Epithelial cell of prostate (primary cell): ENCODE results near the gene GATAD2A.
A peak's percentile ranks its signal among the peaks of the same experiment; 100 is the strongest.
"Not testable (repeated sequence)": the region's sequence is repeated elsewhere in the genome, so short reads cannot be mapped to it uniquely, and the experiment has no call there.

Source experiments
- DNase-seq: peaks from one replicate; pipeline ENCODE4 v3.0.0-alpha.2; 2011; ENCODE audit warnings: low read depth, low spot score
- H3K27ac ChIP-seq: fragments of 450-650 bp; 2 replicates; pipeline ENCODE4 v1.5.1; 2017; ENCODE audit warnings: mild to moderate bottlenecking

Gene GATAD2A

DNA sequence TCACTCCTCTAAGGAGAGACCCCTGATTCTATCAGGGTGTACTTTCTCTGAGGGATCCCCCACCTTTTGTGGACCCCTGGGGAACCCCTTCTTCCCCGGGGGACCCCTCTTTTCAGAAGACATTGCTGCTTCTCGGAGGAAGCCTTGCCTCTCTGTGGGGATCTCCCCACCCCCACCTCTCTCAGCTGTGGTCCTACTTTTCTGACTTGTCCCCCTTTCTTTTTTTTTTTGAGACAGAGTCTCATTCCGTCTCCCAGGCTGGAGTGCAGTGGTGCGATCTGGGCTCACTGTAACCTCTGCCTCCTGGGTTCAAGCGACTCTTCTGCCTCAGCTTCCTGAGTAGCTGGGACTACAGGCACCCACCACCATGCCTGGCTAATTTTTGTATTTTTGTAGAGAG, 18.4 kb upstream of the GATAD2A start:
- DNase-seq = no peak
- no peak overlapping the region for H3K27ac ChIP-seq

DNA sequence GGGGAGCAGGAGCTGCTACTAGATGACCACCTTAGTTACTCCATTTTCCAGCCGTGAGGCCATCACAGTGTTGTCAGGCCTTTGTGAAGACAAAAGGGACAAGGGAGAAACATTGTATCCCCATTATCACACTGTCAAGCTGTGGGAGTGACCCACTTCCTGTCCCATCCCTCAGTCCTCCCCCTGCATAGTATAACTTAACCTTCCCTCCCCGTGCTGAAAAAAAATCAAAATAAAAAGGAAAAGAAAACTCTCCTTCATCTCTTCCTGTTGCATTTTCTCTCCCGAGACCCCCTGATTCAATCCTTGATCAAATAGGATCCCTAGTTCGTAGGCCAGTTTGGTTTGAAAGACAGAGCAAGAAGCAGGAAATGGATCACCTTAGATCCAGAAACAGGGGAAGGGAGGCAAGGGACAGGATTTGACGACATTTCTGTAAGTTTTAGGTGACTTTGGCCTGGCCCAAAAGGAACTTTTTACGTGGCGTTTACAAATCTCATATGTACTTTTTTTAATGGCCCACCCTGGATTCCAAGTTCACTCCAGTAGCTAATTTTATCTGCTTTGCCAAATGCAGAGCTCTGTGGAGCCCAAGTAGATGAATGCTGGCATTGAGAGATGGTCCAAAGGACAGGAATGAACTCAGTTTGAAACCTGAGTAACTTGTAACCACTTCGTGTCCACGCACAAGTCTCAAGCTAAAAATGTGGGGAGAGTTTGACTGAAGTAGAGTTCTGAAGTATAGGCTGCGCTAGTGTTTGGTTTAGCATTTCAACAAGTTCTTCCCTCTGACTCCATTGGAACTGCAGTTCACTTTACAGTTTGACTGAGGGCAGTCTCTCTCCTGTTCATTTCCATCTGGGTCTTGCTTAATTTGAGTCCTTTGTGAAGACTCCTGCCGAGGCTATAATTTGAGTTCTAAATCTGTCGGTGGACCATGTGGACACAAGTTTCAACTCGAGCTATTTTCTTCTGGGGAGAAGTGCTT, 16.6 kb upstream of the GATAD2A start:
- peak overlapping the region; percentile 54 for H3K27ac ChIP-seq
- DNase-seq = no peak

DNA sequence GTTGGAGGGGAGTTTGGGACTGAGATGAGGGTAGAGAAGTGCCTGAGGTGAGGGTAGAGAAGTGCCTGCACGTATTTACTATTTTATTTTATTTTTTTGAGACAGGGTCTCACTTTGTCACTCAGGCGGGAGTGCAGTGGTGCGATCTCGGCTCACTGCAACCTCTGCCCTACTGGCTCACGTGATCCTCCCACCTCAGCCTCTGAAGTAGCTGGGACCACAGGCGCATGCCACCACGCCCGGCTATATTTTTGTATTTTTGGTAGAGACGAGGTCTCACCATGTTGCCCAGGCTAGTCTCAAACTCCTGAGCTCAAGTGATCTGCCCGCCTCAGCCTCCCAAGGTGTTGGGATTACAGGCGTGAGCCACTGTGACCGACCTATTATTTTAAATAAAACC, 15.8 kb upstream of the GATAD2A start:
- DNase-seq = not testable (repeated sequence)
- H3K27ac ChIP-seq = peak overlapping the region; percentile 54

DNA sequence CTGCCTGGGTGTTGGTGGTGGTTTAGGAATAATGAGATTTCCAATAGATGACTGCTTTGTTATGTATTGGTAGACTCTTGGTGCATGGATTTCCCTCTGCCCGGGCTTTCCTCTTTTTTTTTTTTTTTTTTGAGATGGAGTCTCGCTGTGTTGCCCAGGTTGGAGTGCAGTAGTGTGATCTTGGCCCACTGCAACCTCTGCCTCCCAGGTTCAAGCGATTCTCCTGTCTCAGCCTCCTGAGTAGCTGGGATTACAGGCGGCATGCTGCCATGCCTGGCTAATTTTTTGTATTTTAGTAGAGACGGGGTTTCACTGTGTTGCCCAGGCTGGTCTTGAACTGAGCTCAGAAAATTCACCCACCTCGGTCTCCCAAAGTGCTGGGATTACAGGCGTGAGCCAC, 11.1 kb upstream of the GATAD2A start:
- peak overlapping the region; percentile 31 for H3K27ac ChIP-seq
- DNase-seq = not testable (repeated sequence)

DNA sequence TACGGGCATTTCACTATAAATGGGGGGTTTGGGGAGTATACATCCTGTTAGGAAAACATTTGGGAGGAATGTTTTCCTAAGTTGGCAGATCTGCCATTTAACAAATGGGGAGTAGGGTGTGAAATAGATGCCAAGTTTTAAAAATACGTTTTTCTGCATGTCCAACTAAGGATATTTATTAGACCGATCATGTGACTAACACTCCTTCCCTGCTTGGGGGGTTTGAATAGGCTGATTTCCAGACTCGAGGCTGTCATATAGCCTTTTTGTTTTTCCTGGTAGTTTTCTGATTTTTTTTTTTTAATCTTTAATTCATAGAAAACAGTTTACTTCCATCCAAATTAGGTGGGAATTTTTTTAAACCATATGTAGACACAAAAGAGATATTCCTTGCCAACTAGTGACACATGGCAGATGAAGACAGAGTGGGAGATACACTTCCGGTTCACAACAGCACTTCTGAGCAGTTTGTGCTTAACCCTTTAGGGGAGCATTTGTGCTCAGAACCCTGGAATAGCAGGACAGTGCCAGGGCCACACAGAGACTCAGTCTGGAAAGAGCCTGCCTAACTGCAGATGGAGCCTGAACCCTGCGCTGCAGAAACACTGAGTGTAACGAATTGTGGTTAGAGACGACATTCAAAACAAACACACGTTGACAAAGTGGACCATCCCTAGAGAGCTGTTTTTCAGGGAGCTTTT, 5.6 kb upstream of the GATAD2A start:
- DNase-seq = no peak
- no peak overlapping the region for H3K27ac ChIP-seq

DNA sequence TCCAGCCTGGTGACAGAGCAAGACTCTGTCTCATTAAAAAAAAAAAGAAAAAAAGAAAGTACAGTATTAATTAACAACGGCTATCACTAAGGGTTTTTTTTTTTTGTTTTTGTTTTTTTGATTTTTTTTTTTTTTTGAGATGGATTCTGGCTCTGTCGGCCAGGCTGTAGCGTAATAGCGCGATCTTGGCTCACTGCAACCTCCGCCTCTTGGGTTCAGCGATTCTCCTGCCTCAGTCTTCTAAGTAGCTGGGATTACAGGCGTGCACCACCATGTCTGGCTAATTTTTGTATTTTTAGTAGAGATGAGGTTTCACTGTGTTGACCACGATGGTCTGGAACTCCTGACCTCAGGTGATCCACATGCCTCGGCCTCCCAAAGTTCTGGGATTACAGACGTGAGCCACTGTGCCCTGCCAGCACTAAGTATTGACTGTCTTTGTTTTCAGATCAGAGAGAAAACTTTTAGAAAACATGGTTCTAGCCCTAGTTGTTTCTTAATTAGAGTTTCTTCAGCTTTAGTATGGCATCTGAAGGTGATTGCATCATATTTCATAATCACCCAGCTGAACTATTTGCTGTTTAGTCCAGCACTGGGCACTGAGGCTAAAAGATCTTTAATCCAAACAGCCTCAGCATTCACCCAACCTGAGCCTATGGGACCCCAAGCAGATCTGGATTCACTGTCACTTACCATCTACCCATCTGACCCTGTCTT, 2.7 kb upstream of the GATAD2A start:
- H3K27ac ChIP-seq = peak overlapping the region; percentile 86
- DNase-seq = no peak

DNA sequence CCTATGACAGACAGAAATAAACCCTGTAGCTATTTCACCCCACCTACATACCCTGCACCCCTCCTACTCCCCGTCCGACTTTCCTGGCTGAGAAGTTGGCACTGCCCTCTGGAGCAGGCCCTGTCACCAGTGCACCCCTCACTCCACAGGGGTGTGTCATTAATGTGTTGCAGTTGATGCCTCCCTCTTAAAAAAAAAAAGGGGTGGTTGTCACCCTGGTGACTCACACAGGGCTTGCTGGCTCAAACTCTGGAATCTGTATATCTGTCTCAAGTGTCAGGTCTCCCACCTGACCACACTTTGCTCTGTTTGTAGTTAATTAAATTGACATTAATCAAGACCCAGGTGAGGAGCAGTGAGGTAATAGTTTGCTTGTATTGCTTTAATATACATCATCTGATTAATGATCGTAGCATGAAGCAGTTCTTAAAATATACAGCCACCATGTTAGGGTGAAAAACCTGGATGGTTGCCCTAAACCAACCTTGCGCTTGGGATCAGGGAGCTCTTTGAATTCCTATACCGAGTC, 2.0 kb upstream of the GATAD2A start:
- H3K27ac ChIP-seq = peak overlapping the region; percentile 86
- DNase-seq = no peak

DNA sequence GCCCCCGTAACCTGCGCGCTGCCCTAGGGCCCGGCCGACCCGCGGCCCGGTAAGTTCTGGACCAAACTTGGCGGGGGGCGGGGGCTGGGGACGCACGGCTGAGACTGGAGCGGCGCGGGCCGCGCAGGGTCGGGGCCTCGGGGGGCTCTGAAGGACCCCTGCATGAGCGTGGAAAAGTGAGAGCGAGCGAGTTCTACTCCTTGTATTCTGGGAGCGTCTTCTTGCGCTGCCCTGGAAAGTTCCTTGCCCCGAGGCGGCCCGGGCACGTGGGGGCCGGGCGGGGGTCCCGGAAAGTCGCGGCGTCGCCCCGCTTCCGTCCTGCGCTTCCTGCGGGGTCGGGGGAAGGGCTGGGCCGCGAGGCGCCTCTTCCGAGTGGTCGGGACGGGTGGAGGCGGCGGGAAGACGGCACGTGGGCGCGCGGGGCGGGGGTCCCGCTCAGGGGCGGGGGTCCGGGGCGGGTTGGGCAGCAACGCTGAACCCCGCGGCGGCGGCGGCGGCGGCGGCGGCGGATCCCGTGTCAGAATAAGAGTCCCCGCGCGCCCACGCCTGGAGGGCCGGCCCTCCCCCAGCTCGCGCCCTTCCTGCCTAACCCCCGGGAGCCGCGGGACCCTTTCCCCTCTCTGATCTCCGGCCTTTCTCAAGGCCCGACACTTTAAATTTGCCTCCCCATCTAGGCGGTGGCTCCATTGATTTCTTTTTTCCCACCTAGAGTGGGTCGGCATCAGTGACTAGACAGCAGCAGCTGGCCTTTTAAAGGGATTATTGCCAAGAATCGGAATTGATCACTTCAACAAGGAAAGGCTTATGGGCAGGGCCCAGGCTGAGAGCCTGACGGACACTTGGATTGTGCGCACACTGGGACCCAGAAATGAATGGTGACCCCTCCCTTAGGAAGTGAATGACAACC, 749 bp downstream of the GATAD2A start:
- peak overlapping the region; percentile 86 for H3K27ac ChIP-seq
- no peak for DNase-seq

DNA sequence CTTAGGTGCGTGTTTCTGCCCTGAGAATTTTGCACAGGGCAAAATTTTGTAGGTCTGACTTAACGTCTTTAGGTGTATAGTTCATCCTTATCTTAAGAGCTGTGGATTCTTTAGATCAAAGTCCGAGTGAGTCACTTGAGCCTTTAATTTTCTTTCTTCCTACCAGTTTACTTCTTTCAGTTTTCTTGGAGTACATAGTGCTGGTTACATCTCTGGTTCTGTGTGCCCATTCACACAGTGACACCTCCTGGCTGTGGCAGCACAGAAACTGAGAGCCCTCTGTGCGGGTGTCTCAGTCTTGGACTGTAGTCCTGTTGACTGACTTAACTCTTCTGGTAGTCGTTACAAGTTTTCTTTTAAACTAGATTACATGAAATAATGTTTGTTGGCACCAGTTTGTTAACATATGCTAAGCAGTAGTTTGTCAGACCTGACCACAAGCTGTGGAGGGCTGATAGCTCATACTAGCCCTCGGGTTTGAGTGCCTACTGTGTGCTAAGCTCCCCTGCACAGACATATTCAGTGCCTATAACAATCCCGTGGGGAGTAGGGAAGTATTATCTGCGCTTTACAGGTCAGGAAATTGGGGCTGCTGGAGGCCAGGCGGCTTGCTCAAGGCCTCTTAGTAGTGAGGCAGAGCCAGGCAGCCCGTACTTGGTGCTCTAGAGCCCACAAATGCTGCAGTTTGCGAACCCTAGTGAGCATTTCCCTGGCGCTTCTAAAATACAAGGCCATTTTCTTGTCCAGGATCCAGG, 1.6 kb downstream of the GATAD2A start:
- DNase-seq = no peak
- peak overlapping the region; percentile 86 for H3K27ac ChIP-seq

DNA sequence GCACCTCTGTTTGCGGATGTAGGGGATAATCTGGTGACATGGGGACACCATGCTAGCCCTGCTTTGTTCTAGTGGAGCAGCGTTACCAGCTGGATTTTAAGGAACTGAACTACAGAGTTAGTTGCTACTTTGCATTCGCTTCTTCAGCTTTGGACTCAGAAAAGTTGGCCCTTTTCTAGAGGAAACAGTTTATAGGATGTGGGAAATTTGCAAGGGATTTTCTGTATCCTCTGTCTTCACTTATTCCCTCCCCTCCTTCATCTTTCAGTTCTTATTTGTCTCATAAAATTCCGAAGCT, 2.1 kb downstream of the GATAD2A start:
- no peak overlapping the region for H3K27ac ChIP-seq
- no peak for DNase-seq

DNA sequence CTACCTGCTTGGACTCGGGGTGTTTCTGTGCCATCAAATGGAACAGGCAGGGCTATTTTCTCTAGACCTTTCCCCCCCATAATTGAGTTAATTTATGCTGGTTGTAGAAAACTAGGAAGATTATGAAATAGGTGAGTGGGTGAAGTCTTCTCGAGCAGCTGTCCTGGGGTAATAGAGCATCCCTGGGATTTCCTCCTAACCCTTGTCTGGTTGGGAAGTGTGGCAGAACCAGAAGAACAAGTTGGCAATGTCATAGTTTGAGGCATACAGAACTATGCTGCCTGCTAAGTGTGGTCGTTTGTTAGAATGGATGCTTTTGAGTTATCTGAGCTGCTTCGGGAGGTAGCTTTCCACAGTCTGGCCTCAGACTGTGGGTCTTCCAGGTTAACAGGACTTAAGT, 3.7 kb downstream of the GATAD2A start:
- no peak for DNase-seq
- no peak overlapping the region for H3K27ac ChIP-seq

DNA sequence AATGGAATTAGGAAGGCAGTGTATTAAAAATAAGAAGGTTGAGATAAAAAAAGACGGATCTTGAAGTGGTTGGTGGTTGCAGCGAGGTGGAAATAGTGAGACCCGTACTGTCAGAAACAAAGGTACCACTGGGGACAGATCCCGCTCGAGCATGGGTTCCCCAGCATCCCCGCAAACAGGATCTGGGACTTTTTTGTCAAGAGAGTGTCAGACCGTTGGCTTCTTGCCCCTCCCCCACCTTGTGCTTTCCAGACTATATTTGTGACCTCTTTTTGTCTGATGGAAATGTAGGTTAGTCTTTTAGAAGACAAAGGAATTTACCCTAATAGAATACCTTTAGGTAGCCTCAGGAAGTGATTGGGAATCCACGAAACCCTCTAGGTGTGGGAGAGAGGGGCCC, 4.2 kb downstream of the GATAD2A start:
- H3K27ac ChIP-seq = no peak overlapping the region
- no peak for DNase-seq

DNA sequence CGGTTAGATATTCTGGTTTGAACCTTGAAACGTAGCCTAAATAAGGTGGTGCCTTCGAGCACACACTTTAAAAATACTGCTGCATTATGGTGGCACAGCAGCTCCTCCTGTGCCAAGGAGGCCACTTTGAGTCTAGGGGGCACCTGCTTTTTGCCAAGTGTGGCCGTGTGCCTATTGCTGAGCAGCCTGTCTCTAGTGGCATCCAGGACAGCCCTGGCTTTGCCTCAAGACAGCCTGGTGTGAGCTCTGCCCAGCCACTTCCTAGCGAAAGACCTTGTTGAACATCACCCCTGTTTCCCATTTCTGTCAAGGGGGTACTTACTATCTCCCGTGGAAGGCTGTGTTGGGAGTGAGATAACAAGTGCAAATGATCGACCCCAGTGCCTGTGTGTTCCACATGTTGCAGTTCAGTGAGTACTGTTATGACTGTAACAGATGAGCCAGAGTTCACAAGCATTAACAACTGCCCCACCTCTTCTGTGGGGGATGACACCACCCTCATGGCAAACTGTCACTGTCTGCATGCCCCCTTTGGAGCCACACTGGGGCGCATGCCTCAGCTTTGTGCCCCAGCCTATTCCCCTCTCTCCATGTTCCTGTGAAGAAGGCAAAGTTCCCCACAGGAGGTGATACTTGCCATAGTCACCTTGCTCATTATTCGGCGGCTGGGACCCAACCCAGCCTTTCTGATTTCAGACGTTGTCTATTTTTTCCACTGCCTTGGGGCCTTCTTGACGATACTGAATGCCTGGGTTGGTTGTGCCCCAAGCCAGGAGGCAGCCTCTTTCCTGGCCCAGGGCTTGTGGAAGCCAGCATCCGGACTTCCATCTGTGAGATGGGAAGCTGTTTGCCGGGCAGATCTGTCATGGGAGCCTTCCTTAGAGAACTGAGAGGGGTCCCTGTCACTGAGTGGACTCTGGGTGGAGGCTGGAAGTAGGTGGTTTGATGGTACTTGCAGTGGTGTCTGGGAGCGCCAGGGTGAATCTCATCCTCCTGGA, 5.4 kb downstream of the GATAD2A start:
- H3K27ac ChIP-seq = no peak overlapping the region
- no peak for DNase-seq

DNA sequence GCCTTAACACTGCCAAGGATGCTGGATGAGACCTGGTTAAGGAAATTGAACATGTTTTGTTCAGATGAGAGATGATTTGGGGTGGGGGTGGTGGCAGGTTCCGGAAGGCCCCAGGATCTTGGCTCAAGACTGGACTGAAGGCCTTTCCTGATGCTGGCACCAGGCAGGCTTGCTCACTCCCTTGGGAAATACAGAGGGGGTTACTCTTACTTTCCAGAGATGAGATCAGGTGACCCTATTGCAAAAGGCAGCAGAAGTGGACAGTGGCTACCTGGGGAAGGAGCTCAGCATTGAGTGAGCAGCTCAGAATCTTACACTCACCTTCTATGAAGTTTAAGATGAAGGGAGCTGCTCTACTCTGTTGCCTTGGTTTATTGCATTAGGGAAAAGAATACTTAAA, 10.8 kb downstream of the GATAD2A start:
- no peak overlapping the region for H3K27ac ChIP-seq
- DNase-seq = no peak

DNA sequence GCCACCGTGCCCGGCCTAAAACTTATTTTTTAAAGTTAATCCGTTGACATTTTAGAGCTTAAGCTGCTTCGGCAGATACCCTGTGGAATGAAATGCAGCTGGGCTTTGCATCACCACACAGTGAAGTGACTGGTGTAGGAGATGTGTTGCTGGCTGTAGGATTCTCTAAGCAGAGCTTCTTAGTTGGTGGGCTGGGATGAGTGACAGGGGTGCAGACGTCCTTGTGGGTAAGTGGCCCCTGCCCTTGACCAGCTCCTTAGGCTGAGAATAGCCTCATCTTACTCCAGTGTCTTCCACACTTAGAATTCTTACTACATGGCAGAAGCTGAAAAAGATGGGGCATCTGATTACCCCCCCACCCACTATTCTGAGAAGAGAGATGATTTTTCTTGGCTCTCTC, 11.6 kb downstream of the GATAD2A start:
- H3K27ac ChIP-seq = no peak overlapping the region
- no peak for DNase-seq

DNA sequence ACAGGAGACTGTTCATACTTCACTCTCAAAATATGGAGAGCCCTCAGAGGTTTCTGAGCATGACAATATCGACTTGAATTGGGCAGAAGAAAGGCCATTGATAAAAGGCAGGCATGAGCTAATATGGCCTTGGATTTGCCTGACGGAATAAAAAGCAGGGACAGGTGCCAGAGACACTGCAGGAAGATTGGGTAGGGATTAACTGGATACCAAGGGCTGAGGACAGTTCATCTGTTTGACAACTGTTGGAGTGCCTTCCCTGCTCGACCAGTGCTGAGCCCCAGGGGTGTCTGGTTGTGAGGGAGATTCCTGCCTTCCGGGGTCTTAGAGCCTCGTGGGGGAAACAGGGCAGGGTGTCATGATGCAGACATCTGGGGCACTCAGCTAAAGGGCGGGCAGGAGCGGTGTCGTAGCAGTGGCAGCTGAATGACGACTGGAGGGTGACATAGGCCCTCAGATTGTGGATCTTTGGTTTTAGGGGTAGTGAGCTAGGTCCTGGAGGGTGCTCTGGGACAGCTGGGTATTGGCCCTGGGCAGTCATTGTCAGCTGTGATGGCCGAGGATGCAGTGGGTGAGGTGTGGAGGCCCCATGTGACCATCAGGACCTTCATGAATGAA, 12.3 kb downstream of the GATAD2A start:
- H3K27ac ChIP-seq = no peak overlapping the region
- DNase-seq = no peak

DNA sequence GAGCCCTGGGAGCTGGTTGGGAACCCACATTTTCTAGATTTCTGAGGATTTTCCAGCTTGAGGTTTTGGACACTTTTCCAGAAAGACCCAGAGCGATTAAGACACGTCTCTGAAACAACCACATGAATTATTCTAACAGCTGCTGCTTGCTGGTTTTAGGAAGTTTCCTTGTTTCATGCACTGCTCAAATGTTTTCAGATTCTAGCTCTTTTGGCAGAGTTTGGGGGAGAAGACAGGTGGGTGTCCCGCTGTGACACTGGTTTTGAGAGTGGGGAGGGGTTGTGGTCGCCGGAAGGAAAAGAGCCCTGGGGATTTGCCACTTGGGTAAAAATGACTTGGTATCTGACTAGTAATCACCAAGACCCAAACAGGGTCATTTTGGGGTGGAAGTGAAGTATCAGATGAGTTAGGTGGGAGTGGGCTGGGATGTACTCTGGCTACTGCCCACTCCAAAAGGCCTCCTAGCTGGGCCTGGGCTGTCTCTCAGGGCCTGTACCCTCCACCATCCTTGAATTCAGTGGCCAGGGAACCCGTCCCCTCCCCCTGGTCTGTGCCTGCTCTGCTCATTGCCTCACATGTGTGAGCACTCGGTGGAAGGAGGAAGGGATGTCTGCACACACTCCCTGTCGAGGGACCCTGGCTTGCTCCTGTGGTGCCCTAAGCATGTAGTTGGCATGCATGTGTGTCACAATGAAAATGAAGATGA, 13.2 kb downstream of the GATAD2A start:
- no peak overlapping the region for H3K27ac ChIP-seq
- no peak for DNase-seq
